Measurements from ENCODE around the gene NTM.
A peak's percentile ranks its signal among the peaks of the same experiment; 100 is the strongest.

The NTM gene

GRCh38 chr11:131614631-131615030, 244.2 kb downstream of the NTM start:
- DNase-seq, result no peak

- no peak for DNase-seq
These were observed 245.2 kb downstream of the NTM start for GRCh38 chr11:131615611-131616010.

GRCh38 chr11:131616481-131617140, 246.2 kb downstream of the NTM start:
- DNase-seq, result no peak

- no peak for DNase-seq
These were observed 247.8 kb downstream of the NTM start for GRCh38 chr11:131618201-131618600.

- no peak for DNase-seq
These were observed 251.8 kb downstream of the NTM start for GRCh38 chr11:131622193-131622592.

GRCh38 chr11:131624531-131624930, 254.1 kb downstream of the NTM start:
- DNase-seq, result no peak

GRCh38 chr11:131626788-131627187, 256.4 kb downstream of the NTM start:
- no peak for DNase-seq

GRCh38 chr11:131628739-131629138, 258.3 kb downstream of the NTM start:
- DNase-seq, result no peak

- DNase-seq, result no peak
These were observed 259.6 kb downstream of the NTM start for GRCh38 chr11:131629925-131630540.

GRCh38 chr11:131632971-131633370, 262.6 kb downstream of the NTM start:
- no peak for DNase-seq

- DNase-seq, result peak; percentile 23
These were observed 263.7 kb downstream of the NTM start for GRCh38 chr11:131633921-131634715.

GRCh38 chr11:131637469-131638175, 267.2 kb downstream of the NTM start:
- DNase-seq, result no peak

- DNase-seq, result no peak
These were observed 268.5 kb downstream of the NTM start for GRCh38 chr11:131638889-131639288.

- DNase-seq, result no peak
These were observed 269.9 kb downstream of the NTM start for GRCh38 chr11:131640320-131640719.

- DNase-seq, result no peak
These were observed 272.5 kb downstream of the NTM start for GRCh38 chr11:131642756-131643531.

GRCh38 chr11:131644204-131644795, 273.9 kb downstream of the NTM start:
- no peak for DNase-seq

GRCh38 chr11:131645237-131645636, 274.8 kb downstream of the NTM start:
- DNase-seq, result no peak

GRCh38 chr11:131649856-131650255, 279.4 kb downstream of the NTM start:
- DNase-seq, result no peak

- DNase-seq, result no peak
These were observed 281.8 kb downstream of the NTM start for GRCh38 chr11:131652231-131652630.

GRCh38 chr11:131653260-131653659, 282.8 kb downstream of the NTM start:
- no peak for DNase-seq

GRCh38 chr11:131654849-131655248, 284.4 kb downstream of the NTM start:
- no peak for DNase-seq

- DNase-seq, result no peak
These were observed 285.9 kb downstream of the NTM start for GRCh38 chr11:131656179-131656838.
